HG02763 (cell line): ENCODE measurements around the gene CPSF4L.
A peak's percentile ranks its signal among the peaks of the same experiment; 100 is the strongest.
"Not testable (repeated sequence)": the region's sequence is repeated elsewhere in the genome, so short reads cannot be mapped to it uniquely, and the experiment has no call there.

Experiments
- ATAC-seq: cut with Tn5 transposase; IDR thresholded peaks from one replicate; pipeline ENCODE4 v1.9.1; 2021; ENCODE audit warnings: mild to moderate bottlenecking, moderate library complexity; ENCODE audit not compliant: unreplicated experiment

The CPSF4L gene

GRCh38 chr17:73261617-73261951 is at the start of gene CPSF4L:
Gene CPSF4L (minus strand): TSS chr17:73261880. CDS start chr17:73261818, 62 bp downstream.
- no peak for ATAC-seq

- peak; percentile 10 for ATAC-seq
Observed at GRCh38 chr17:73311428-73311780, 49.7 kb upstream of the CPSF4L start.

- no peak for ATAC-seq
Observed at GRCh38 chr17:73309727-73310596, 48.3 kb upstream of the CPSF4L start.

GRCh38 chr17:73308959-73309358 is 47.3 kb upstream of the CPSF4L start:
- not testable (repeated sequence) for ATAC-seq

GRCh38 chr17:73308017-73308823 is 46.5 kb upstream of the CPSF4L start:
- ATAC-seq, result no peak

- ATAC-seq, result no peak
Observed at GRCh38 chr17:73307130-73307529, 45.5 kb upstream of the CPSF4L start.

GRCh38 chr17:73305845-73306836 is 44.5 kb upstream of the CPSF4L start:
- ATAC-seq, result no peak

- no peak for ATAC-seq
Observed at GRCh38 chr17:73304971-73305812, 43.5 kb upstream of the CPSF4L start.

- no peak for ATAC-seq
Observed at GRCh38 chr17:73304438-73304837, 42.8 kb upstream of the CPSF4L start.

GRCh38 chr17:73302189-73302588 is 40.5 kb upstream of the CPSF4L start:
- no peak for ATAC-seq

- ATAC-seq, result no peak
Observed at GRCh38 chr17:73301369-73301768, 39.7 kb upstream of the CPSF4L start.

- ATAC-seq, result no peak
Observed at GRCh38 chr17:73300392-73300791, 38.7 kb upstream of the CPSF4L start.

- ATAC-seq, result peak; percentile 70
Observed at GRCh38 chr17:73297934-73298861, 36.5 kb upstream of the CPSF4L start.

- no peak for ATAC-seq
Observed at GRCh38 chr17:73293480-73293911, 31.8 kb upstream of the CPSF4L start.

- no peak for ATAC-seq
Observed at GRCh38 chr17:73293031-73293430, 31.4 kb upstream of the CPSF4L start.

- no peak for ATAC-seq
Observed at GRCh38 chr17:73292031-73292531, 30.4 kb upstream of the CPSF4L start.

- ATAC-seq, result peak; percentile 89
Observed at GRCh38 chr17:73291260-73291801, 29.7 kb upstream of the CPSF4L start.
